Measurements from ENCODE around the gene LRRC23. TPM values are rescaled to one million over a fixed set of nuclear protein-coding genes. Genes with fewer than 3 reads are reported as not detected.

LRRC23 gene
- total and polyA plus RNA-seq, 2 of the 13 experiments (the other 11 are each of a cell fraction or from before 2014, with no cell fraction given) = 6.0 to 7.8 TPM

DNA sequence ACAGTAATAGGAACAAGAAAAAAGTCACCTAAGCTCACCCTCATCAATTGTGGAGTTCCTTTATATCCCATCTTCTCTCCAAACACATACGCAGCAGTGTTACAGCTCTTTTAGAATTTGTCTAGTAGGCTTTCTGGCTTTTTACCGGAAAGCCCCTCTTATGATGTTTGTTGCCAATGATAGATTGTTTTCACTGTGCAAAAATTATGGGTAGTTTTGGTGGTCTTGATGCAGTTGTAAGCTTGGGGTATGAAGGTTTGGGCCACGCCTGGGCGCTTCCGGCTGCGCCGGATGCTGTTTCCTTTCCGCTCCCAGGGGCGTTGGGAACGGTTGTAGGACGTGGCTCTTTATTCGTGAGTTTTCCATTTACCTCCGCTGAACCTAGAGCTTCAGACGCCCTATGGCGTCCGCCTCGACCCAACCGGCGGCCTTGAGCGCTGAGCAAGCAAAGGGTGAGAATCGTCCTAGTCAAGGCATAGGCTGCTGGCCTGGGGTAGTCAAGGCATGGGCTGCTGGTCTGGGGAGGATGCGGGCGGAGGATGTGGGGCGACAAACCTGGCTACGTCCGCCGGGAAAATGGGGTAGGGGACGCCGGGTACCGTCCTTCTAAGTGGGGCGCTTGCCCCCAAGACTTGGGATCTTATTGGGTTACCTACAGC lies 39.2 kb downstream of the LRRC23 start, which contains the start of the genes C12orf57 and RNU7-1 (continued):
- TF ChIP-seq, protein P1, sequence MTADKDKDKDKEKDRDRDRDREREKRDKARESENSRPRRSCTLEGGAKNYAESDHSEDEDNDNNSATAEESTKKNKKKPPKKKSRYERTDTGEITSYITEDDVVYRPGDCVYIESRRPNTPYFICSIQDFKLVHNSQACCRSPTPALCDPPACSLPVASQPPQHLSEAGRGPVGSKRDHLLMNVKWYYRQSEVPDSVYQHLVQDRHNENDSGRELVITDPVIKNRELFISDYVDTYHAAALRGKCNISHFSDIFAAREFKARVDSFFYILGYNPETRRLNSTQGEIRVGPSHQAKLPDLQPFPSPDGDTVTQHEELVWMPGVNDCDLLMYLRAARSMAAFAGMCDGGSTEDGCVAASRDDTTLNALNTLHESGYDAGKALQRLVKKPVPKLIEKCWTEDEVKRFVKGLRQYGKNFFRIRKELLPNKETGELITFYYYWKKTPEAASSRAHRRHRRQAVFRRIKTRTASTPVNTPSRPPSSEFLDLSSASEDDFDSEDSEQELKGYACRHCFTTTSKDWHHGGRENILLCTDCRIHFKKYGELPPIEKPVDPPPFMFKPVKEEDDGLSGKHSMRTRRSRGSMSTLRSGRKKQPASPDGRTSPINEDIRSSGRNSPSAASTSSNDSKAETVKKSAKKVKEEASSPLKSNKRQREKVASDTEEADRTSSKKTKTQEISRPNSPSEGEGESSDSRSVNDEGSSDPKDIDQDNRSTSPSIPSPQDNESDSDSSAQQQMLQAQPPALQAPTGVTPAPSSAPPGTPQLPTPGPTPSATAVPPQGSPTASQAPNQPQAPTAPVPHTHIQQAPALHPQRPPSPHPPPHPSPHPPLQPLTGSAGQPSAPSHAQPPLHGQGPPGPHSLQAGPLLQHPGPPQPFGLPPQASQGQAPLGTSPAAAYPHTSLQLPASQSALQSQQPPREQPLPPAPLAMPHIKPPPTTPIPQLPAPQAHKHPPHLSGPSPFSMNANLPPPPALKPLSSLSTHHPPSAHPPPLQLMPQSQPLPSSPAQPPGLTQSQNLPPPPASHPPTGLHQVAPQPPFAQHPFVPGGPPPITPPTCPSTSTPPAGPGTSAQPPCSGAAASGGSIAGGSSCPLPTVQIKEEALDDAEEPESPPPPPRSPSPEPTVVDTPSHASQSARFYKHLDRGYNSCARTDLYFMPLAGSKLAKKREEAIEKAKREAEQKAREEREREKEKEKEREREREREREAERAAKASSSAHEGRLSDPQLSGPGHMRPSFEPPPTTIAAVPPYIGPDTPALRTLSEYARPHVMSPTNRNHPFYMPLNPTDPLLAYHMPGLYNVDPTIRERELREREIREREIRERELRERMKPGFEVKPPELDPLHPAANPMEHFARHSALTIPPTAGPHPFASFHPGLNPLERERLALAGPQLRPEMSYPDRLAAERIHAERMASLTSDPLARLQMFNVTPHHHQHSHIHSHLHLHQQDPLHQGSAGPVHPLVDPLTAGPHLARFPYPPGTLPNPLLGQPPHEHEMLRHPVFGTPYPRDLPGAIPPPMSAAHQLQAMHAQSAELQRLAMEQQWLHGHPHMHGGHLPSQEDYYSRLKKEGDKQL (CRISPR knock-in tag; IDR thresholded peaks at IDR 0.05; ENCODE audit: low read depth) = no peak; the same call in 1 of the 2 replicates
- peak; percentile 70; the same call in 1 of the 2 replicates for TF ChIP-seq KDM5B (CRISPR knock-in tag; IDR thresholded peaks at IDR 0.05; ENCODE audit: borderline replicate concordance)
- TF ChIP-seq JUND (CRISPR knock-in tag; IDR thresholded peaks at IDR 0.05) = no peak
- TF ChIP-seq, protein P2, sequence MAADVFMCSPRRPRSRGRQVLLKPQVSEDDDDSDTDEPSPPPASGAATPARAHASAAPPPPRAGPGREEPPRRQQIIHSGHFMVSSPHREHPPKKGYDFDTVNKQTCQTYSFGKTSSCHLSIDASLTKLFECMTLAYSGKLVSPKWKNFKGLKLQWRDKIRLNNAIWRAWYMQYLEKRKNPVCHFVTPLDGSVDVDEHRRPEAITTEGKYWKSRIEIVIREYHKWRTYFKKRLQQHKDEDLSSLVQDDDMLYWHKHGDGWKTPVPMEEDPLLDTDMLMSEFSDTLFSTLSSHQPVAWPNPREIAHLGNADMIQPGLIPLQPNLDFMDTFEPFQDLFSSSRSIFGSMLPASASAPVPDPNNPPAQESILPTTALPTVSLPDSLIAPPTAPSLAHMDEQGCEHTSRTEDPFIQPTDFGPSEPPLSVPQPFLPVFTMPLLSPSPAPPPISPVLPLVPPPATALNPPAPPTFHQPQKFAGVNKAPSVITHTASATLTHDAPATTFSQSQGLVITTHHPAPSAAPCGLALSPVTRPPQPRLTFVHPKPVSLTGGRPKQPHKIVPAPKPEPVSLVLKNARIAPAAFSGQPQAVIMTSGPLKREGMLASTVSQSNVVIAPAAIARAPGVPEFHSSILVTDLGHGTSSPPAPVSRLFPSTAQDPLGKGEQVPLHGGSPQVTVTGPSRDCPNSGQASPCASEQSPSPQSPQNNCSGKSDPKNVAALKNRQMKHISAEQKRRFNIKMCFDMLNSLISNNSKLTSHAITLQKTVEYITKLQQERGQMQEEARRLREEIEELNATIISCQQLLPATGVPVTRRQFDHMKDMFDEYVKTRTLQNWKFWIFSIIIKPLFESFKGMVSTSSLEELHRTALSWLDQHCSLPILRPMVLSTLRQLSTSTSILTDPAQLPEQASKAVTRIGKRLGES (CRISPR knock-in tag; IDR thresholded peaks at IDR 0.05; ENCODE audit: borderline replicate concordance) = no peak
- TF ChIP-seq, protein P3, sequence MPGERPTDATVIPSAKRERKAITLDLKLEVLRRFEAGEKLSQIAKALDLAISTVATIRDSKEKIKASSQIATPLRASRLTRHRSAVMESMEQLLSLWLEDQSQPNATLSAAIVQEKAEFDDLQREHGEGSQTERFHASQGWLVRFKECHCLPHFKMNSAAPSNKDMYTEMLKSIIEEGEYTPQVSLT (CRISPR knock-in tag; IDR thresholded peaks at IDR 0.05; ENCODE audit: borderline replicate concordance, low read depth) = peak; percentile 87; the same call in 1 of the 2 replicates
- TF ChIP-seq, protein P4, sequence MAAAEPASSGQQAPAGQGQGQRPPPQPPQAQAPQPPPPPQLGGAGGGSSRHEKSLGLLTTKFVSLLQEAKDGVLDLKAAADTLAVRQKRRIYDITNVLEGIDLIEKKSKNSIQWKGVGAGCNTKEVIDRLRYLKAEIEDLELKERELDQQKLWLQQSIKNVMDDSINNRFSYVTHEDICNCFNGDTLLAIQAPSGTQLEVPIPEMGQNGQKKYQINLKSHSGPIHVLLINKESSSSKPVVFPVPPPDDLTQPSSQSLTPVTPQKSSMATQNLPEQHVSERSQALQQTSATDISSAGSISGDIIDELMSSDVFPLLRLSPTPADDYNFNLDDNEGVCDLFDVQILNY (CRISPR knock-in tag; conservative IDR thresholded peaks at IDR 0.05) = no peak
- TF ChIP-seq MXD3 (CRISPR knock-in tag; IDR thresholded peaks at IDR 0.05) = no peak
- no peak for TF ChIP-seq SP1 (IDR thresholded peaks at IDR 0.05)
- peak; percentile 59; the same call in 1 of the 2 replicates for TF ChIP-seq SP1 (CRISPR knock-in tag; IDR thresholded peaks at IDR 0.05)
- peak; percentile 94 for TF ChIP-seq ZFP1 (CRISPR knock-in tag; IDR thresholded peaks at IDR 0.05)
- TF ChIP-seq ARID2 (CRISPR knock-in tag; IDR thresholded peaks at IDR 0.05; ENCODE audit: borderline replicate concordance) = no peak
- no peak; the same call in 1 of the 2 replicates for TF ChIP-seq ZNF569 (CRISPR knock-in tag; IDR thresholded peaks at IDR 0.05; ENCODE audit: borderline replicate concordance)
- TF ChIP-seq, protein P5, sequence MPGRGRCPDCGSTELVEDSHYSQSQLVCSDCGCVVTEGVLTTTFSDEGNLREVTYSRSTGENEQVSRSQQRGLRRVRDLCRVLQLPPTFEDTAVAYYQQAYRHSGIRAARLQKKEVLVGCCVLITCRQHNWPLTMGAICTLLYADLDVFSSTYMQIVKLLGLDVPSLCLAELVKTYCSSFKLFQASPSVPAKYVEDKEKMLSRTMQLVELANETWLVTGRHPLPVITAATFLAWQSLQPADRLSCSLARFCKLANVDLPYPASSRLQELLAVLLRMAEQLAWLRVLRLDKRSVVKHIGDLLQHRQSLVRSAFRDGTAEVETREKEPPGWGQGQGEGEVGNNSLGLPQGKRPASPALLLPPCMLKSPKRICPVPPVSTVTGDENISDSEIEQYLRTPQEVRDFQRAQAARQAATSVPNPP (CRISPR knock-in tag; IDR thresholded peaks at IDR 0.05) = peak; percentile 22; the same call in 1 of the 2 replicates
- TF ChIP-seq ZNF512B (CRISPR knock-in tag; IDR thresholded peaks at IDR 0.05; ENCODE audit: borderline replicate concordance) = no peak
